ENCODE measurements around the gene HS6ST2. TPM values are rescaled to one million over a fixed set of nuclear protein-coding genes. Genes with fewer than 3 reads are reported as not detected.

Gene HS6ST2
- total RNA-seq, 2 experiments from 2014 or later = not detected

DNA sequence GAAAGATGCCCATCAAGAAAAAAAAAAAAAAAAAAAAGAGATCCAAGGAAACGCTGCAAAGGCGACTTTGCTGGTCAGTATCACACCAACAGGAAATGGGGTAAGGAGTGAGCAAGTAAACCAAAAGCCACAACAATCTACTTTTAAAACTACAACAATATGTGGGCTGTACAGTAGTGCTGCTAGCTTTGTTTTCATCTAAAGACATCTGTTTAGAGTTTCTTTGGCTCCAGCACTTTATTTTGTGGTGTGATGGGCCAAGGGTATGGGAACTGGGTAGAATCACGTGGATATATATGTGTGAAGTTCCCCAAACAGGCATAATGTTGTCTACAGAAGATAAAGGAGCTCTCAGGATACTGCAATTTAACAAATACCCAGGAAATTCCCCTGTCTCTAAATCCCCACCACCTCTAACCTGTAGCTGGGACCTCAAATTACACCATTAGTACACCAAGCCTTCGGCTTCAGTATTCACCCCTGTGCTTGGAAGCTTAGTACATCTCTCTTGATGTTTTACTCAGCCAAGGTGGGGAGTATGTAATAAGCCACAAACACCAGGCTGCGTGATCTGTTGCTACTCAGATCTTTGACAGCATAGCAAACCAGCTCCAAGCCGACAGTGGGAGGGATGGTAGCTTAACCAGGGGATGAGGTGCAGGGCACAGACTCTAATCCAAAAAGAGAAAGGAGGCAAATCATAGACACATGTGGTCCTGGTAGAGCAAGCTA lies 207.9 kb downstream of the HS6ST2 start:
- Mint-ChIP-seq H3K9me3 (no peaks in the 10 kb centered on the region), H3K27ac (peak overlapping the region; percentile 50), H3K27me3 (peaks cover 2% of the 10 kb centered on the region), H3K4me3 (no peak overlapping the region), H3K4me1 (peaks cover 15% of the 10 kb centered on the region), H3K36me3 (ENCODE audit: low read depth) (no peaks in the 10 kb centered on the region)
- DNase-seq = peak; percentile 5
- ChIA-PET CTCF (interaction anchor here (1.0 to 1.2 kb wide), 3 partner anchors 10 to 14 kb away, joined by 3 to 4 read pairs (median 3); no protein-coding TSS in a partner anchor), POLR2A (no interaction called here)

DNA sequence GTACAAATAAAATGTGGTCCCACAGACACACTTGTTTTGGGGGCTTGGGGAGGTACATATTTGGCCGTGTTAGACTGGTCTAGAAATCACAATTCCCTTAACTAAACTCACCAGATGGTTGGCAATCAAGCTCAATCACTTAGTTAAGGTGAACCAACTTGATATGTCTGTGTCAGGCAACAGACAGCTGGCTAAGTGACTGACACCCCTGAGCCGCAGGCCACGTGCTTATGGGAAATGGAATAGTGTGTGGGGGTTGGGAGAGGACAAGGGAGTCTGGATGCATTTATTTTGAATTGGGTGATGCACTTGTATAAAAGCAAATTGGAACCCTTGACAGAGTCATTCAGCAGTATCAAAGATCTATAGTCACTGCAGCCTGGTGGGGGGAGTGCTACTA lies 209.0 kb downstream of the HS6ST2 start:
- H3K4me1 Mint-ChIP-seq = peaks cover 19% of the 10 kb centered on the region
- H3K9me3 Mint-ChIP-seq = no peaks in the 10 kb centered on the region
- no peaks in the 10 kb centered on the region for H3K36me3 Mint-ChIP-seq (ENCODE audit: low read depth)
- no peak overlapping the region for H3K4me3 Mint-ChIP-seq
- H3K27me3 Mint-ChIP-seq = peaks cover 2% of the 10 kb centered on the region
- H3K27ac Mint-ChIP-seq = no peak overlapping the region
- ChIA-PET POLR2A (no interaction called here), CTCF (interaction anchor here (1.0 to 1.2 kb wide), 3 partner anchors 9 to 12 kb away, joined by 3 to 4 read pairs (median 3); no protein-coding TSS in a partner anchor)
- no peak for DNase-seq

GRCh38 chrX:132748909-132749308 lies 209.5 kb downstream of the HS6ST2 start:
- Mint-ChIP-seq H3K9me3 (no peaks in the 10 kb centered on the region), H3K27me3 (peaks cover 2% of the 10 kb centered on the region), H3K36me3 (ENCODE audit: low read depth) (no peaks in the 10 kb centered on the region), H3K4me3 (no peak overlapping the region), H3K4me1 (peaks cover 21% of the 10 kb centered on the region), H3K27ac (no peak overlapping the region)
- ChIA-PET CTCF (no interaction called here), POLR2A (no interaction called here)
- DNase-seq = no peak

DNA sequence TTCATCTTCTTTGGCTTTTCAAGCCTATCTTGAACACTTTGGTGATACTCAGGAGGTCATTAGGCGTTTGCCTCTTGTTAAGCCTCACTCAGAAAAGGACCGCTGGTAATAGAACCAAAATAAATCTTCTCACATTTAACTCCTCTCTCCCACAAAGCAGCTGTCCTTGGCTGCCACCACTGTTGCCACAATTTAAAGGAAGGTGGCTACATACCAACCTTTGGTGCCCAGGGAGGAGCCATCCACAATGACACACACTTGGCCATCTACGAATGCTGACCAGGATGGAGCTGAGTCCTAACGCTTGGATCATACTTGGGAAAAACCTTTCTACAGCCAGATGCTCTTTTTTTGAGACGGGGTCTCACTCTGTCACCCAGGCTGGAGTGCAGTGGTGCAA lies 210.2 kb downstream of the HS6ST2 start:
- no peaks in the 10 kb centered on the region for H3K36me3 Mint-ChIP-seq (ENCODE audit: low read depth)

DNA sequence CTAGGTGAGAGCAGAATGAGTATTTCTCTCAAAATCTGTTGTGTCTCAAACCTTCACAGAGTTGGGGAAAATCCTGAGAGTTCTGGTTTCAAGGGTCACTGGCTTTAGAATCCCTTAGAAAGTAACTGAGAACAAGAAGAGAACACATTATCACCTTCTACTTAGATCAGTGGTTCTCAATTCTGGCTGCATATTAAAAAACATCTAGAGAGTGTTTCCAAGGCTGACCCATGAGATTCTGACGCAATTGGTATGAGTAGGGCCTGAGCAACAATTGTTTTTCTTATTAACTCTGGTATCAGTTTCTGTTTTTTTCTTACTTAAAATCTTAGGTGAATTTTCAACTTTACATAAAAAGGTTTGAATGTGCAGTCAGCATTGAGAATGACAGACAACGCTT lies 212.8 kb downstream of the HS6ST2 start:
- POLR2A ChIA-PET = no interaction called here
- no peaks in the 10 kb centered on the region for H3K9me3 Mint-ChIP-seq
- H3K36me3 Mint-ChIP-seq (ENCODE audit: low read depth) = no peaks in the 10 kb centered on the region
- H3K4me1 Mint-ChIP-seq = peaks cover 25% of the 10 kb centered on the region
- no peak overlapping the region for H3K27ac Mint-ChIP-seq
- CTCF ChIA-PET = no interaction called here
- DNase-seq = no peak
- no peaks in the 10 kb centered on the region for H3K27me3 Mint-ChIP-seq
- H3K4me3 Mint-ChIP-seq = no peak overlapping the region

More for the DNA sequence above, 210.2 kb downstream of the HS6ST2 start:
- CTCF ChIA-PET = interaction anchor here (0.6 kb wide), 1 partner anchor 467 kb away, joined by 3 read pairs; no protein-coding TSS in a partner anchor
- POLR2A ChIA-PET = no interaction called here
- Mint-ChIP-seq H3K27ac (no peak overlapping the region), H3K4me1 (peaks cover 21% of the 10 kb centered on the region), H3K4me3 (no peak overlapping the region), H3K9me3 (no peaks in the 10 kb centered on the region), H3K27me3 (peaks cover 2% of the 10 kb centered on the region)
- DNase-seq = no peak

DNA sequence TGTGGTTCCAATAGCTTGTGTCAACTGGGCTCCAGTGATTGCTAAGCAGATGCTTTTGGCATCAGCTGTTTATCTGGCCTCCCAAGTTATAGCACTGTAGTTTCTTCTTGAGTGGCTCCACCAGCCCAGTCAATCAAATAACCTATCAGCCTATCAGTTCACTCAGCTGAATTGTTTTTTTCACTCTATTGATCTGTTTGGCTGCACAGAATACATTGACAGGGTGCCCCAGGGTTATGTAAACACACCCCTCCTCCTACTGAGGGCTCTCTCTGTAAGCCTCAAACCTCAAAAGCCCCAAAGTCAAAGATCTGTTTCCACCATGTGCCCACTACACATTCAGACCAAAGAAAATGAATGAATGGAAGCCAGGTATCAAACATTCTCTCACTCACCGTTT lies 214.0 kb downstream of the HS6ST2 start:
- ChIA-PET POLR2A (no interaction called here), CTCF (interaction anchor here (2.9 kb wide), 1 partner anchor 11 kb away, joined by 6 read pairs; no protein-coding TSS in a partner anchor)
- Mint-ChIP-seq H3K36me3 (ENCODE audit: low read depth) (no peaks in the 10 kb centered on the region), H3K27ac (no peak overlapping the region), H3K9me3 (no peaks in the 10 kb centered on the region), H3K4me3 (no peak overlapping the region), H3K27me3 (no peaks in the 10 kb centered on the region), H3K4me1 (peaks cover 17% of the 10 kb centered on the region)
- no peak for DNase-seq

DNA sequence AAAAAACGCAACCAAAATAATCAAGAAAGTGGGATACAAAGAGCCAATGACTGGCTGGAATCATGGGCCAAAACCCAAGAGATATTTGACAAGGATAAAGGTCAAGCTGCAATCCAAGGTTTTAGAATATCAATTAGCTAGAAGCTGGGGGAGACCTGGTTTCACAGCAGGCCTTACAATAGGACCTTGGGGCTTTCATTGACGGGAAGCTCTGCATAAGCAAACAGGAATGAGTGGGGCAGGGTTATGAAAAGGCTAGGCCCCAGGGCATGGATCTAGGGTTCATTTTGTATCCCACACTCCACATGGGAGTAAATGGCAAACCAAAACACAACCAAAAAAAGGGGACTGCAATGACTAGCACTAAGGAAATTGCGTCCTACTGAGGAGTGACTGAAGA lies 215.3 kb downstream of the HS6ST2 start:
- H3K36me3 Mint-ChIP-seq (ENCODE audit: low read depth) = no peaks in the 10 kb centered on the region
- POLR2A ChIA-PET = no interaction called here

GRCh38 chrX:132742246-132742645 lies 216.2 kb downstream of the HS6ST2 start:
- H3K27ac Mint-ChIP-seq = no peak overlapping the region
- peaks cover 36% of the 10 kb centered on the region for H3K4me1 Mint-ChIP-seq
- CTCF ChIA-PET = interaction anchor here (2.9 kb wide), 1 partner anchor 13 kb away, joined by 6 read pairs; no protein-coding TSS in a partner anchor
- H3K9me3 Mint-ChIP-seq = no peaks in the 10 kb centered on the region
- POLR2A ChIA-PET = no interaction called here
- H3K4me3 Mint-ChIP-seq = no peak overlapping the region
- H3K36me3 Mint-ChIP-seq (ENCODE audit: low read depth) = no peaks in the 10 kb centered on the region
- H3K27me3 Mint-ChIP-seq = no peaks in the 10 kb centered on the region
- no peak for DNase-seq

More for the DNA sequence above, 215.3 kb downstream of the HS6ST2 start:
- Mint-ChIP-seq H3K27me3 (no peaks in the 10 kb centered on the region), H3K4me1 (peaks cover 28% of the 10 kb centered on the region), H3K9me3 (no peaks in the 10 kb centered on the region), H3K4me3 (no peak overlapping the region), H3K27ac (no peak overlapping the region)
- CTCF ChIA-PET = interaction anchor here (2.9 kb wide), 1 partner anchor 12 kb away, joined by 6 read pairs; no protein-coding TSS in a partner anchor
- no peak for DNase-seq

GRCh38 chrX:132741689-132742088 lies 216.7 kb downstream of the HS6ST2 start:
- H3K4me1 Mint-ChIP-seq = peaks cover 38% of the 10 kb centered on the region
- CTCF ChIA-PET = interaction anchor here (2.0 to 2.9 kb wide), 2 partner anchors 8 to 14 kb away, joined by 4 to 6 read pairs; no protein-coding TSS in a partner anchor

DNA sequence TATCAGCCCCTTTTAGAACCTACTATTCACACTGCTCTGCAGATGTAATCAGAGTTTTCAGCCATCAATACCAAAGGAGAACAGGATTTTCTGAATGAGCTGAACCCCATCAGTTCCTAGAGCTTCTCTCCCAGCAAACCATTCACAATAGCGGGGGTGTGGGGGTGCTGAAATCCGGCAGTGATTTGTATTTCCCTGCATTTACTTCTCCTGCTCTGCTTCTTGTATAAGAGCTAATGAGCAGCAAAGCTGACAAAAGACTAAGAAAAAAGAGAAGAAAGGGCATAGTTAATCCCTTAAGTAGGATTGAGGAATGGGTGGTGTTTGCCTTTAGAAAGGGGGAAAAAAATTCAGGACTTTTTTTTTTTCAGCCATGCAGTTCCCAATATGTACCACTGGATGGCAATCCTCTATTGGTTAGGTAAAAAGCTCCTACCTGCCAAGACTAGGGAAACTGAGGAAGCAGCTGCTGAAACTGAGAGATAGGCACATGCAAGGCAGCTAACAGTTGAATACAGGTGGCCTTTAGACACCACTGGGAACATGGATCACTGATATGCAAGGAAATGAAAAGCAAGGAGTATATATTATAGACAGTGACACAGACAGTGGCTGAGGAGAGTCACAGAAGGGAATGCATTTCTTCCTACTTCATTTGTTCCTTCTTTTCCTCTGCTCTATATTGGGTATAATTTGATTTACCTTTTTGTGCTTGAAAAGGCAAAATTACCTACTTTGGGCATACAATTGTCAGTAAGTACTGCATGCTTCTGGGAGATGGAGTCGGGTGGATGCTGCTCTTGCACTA lies 217.9 kb downstream of the HS6ST2 start:
- CTCF ChIA-PET = interaction anchor here (0.6 to 2.0 kb wide), 6 partner anchors 9 to 401 kb away, joined by 3 to 4 read pairs (median 3); no protein-coding TSS in a partner anchor
- Mint-ChIP-seq H3K4me3 (no peak overlapping the region), H3K4me1 (peaks cover 38% of the 10 kb centered on the region), H3K9me3 (no peaks in the 10 kb centered on the region), H3K36me3 (ENCODE audit: low read depth) (no peaks in the 10 kb centered on the region), H3K27me3 (no peaks in the 10 kb centered on the region), H3K27ac (no peak overlapping the region)
- POLR2A ChIA-PET = no interaction called here
- no peak for DNase-seq

More at GRCh38 chrX:132741689-132742088, 216.7 kb downstream of the HS6ST2 start:
- DNase-seq = no peak
- POLR2A ChIA-PET = no interaction called here
- H3K36me3 Mint-ChIP-seq (ENCODE audit: low read depth) = no peaks in the 10 kb centered on the region
- H3K27ac Mint-ChIP-seq = no peak overlapping the region
- H3K4me3 Mint-ChIP-seq = no peak overlapping the region
- no peaks in the 10 kb centered on the region for H3K9me3 Mint-ChIP-seq
- no peaks in the 10 kb centered on the region for H3K27me3 Mint-ChIP-seq

GRCh38 chrX:132738951-132739350 lies 219.5 kb downstream of the HS6ST2 start:
- Mint-ChIP-seq H3K36me3 (ENCODE audit: low read depth) (no peaks in the 10 kb centered on the region), H3K27ac (no peak overlapping the region), H3K27me3 (no peaks in the 10 kb centered on the region), H3K9me3 (no peaks in the 10 kb centered on the region), H3K4me1 (peaks cover 33% of the 10 kb centered on the region), H3K4me3 (no peak overlapping the region)
- CTCF ChIA-PET = interaction anchor here (0.7 kb wide), 1 partner anchor 84 kb away, joined by 3 read pairs; no protein-coding TSS in a partner anchor
- no peak for DNase-seq
- POLR2A ChIA-PET = no interaction called here

- DNase-seq = peak; percentile 29
- Mint-ChIP-seq H3K27me3 (no peaks in the 10 kb centered on the region), H3K36me3 (ENCODE audit: low read depth) (no peaks in the 10 kb centered on the region), H3K27ac (peak overlapping the region; percentile 54), H3K4me3 (no peak overlapping the region), H3K9me3 (no peaks in the 10 kb centered on the region), H3K4me1 (peaks cover 31% of the 10 kb centered on the region)
- CTCF ChIA-PET = interaction anchor here (1.0 to 1.3 kb wide), 2 partner anchors 12 to 37 kb away, joined by 3 read pairs; no protein-coding TSS in a partner anchor
- POLR2A ChIA-PET = no interaction called here
Observed at GRCh38 chrX:132737743-132738142, 220.7 kb downstream of the HS6ST2 start.

DNA sequence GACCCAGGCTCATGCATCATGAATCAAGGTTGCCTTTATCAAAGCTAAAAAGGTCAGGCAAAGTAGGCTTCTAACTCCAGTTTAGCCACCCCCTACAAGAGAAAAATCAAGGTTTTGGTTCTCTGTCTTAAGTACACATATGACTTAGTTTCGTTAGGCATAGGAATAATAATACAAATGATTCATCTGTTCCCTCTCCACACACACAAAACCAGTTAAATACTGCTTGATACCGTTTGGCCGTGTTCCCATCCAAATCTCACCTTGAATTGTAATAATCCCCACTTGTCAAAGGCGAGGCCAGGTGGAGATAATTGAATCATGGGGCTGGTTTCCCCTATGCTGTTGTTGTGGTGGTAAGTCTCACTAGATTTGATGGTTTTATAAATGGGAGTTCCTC lies 226.2 kb downstream of the HS6ST2 start:
- Mint-ChIP-seq H3K27ac (no peak overlapping the region), H3K4me3 (no peak overlapping the region), H3K27me3 (no peaks in the 10 kb centered on the region), H3K9me3 (no peaks in the 10 kb centered on the region), H3K4me1 (peaks cover 2% of the 10 kb centered on the region), H3K36me3 (ENCODE audit: low read depth) (no peaks in the 10 kb centered on the region)
- POLR2A ChIA-PET = no interaction called here
- DNase-seq = no peak
- CTCF ChIA-PET = no interaction called here
